Measurements from ENCODE around the gene SLC35B2. TPM values are rescaled to one million over a fixed set of nuclear protein-coding genes. Genes with fewer than 3 reads are reported as not detected.
A peak's percentile ranks its signal among the peaks of the same experiment; 100 is the strongest.

The SLC35B2 gene
- polyA plus RNA-seq, 3 donors = 17.4 to 54.0 (median 30.6) TPM

- Histone ChIP-seq H2AFZ (ENCODE audit: insufficient read depth, low read depth, low read length, poor library complexity, severe bottlenecking) (no peak overlapping the region), H3K36me3 (replicated peaks in 1 of 2; ENCODE audit: control insufficient read depth in 1 of 2, insufficient read depth in 2 of 2, low read length in 2 of 2) (peaks cover 18 to 19% of the 10 kb centered on the region in 2 donors), H3K4me2 (replicated peaks; ENCODE audit: extremely low read depth, low read length, poor library complexity, severe bottlenecking) (peak overlapping the region; percentile 37), H3K79me2 (ENCODE audit: insufficient read depth, low read length) (peaks cover 46% of the 10 kb centered on the region), H3K27ac (ENCODE audit: low read depth in 1 of 2, low read length in 2 of 2) (peak overlapping the region; percentile 54 to 55), H3K4me3 (replicated peaks in 1 of 3; ENCODE audit: low read depth in 2 of 3, low read length in 3 of 3) (peak overlapping the region in 1 of 3 experiments; percentile 99), H4K20me1 (ENCODE audit: insufficient read depth, low read length) (peaks cover 45% of the 10 kb centered on the region), H3K9ac (ENCODE audit: insufficient read depth, low read length, poor library complexity, severe bottlenecking) (no peak overlapping the region), H3K4me1 (ENCODE audit: control insufficient read depth in 1 of 2, insufficient read depth in 2 of 2, low read length in 2 of 2) (peaks cover 47 to 58% of the 10 kb centered on the region in 2 donors), H3K27me3 (ENCODE audit: control insufficient read depth in 2 of 2, insufficient read depth in 2 of 2, low read length in 2 of 2) (peaks cover 16 to 24% of the 10 kb centered on the region in 2 donors), H3K9me3 (replicated peaks in 1 of 2; ENCODE audit: control insufficient read depth in 1 of 2, insufficient read depth in 1 of 2, low read length in 2 of 2) (no peaks in the 10 kb centered on the region)
- Mint-ChIP-seq H3K4me1 (peaks cover 58% of the 10 kb centered on the region), H3K36me3 (peaks cover 24 to 31% of the 10 kb centered on the region in 2 donors), H3K4me3 (peak overlapping the region; percentile 3 to 99), H3K27me3 (ENCODE audit: low read depth in 3 of 3) (peaks cover 20 to 28% (median 26%) of the 10 kb centered on the region in 3 donors), H3K9me3 (peaks cover 0 to 6% (median 5%) of the 10 kb centered on the region in 7 donors), H3K27ac (peak overlapping the region; percentile 82 to 100 (median 88))
- WGBS (ENCODE audit: insufficient coverage) = 70% methylated on average over 11 of the region's 17 CpGs
- intact Hi-C loops (cut with micrococcal nuclease) = loop anchor here (5.0 to 10.0 kb wide), 3 partner anchors 47 to 471 kb away; partner anchors contain the start of genes AARS2 (in 2 of the 2) and CDC5L (in 1 of the 2)
- TF ChIP-seq CTCF (IDR thresholded peaks at IDR 0.05) = no peak
- DNase-seq = no peak
Measured at GRCh38 chr6:44265722-44266233, 8.4 kb upstream of the SLC35B2 start.

GRCh38 chr6:44265007-44265721 lies 7.8 kb upstream of the SLC35B2 start, which contains the start of gene NFKBIE:
NFKBIE (minus strand) TSS chr6:44265551; CDS start chr6:44265346, 205 bp downstream.
- DNase-seq = peak; percentile 94 to 96 (median 96)
- Mint-ChIP-seq H3K27ac (peak within 1 kb of the TSS; percentile 98 to 100 (median 99)), H3K4me3 (peak within 1 kb of the TSS; percentile 99), H3K27me3 (ENCODE audit: low read depth in 3 of 3) (peaks cover 20 to 27% (median 24%) of the 10 kb centered on the region in 3 donors), H3K4me1 (peaks cover 59% of the 10 kb centered on the region), H3K9me3 (peaks cover 0 to 5% (median 5%) of the 10 kb centered on the region in 7 donors), H3K36me3 (peaks cover 30 to 37% of the 10 kb centered on the region in 2 donors)
- H3K9me3 ChIP-seq (replicated peaks in 1 of 2; ENCODE audit: control insufficient read depth in 1 of 2, insufficient read depth in 1 of 2, low read length in 2 of 2) = no peaks in the 10 kb centered on the region
- H3K79me2 ChIP-seq (ENCODE audit: insufficient read depth, low read length) = peaks cover 52% of the 10 kb centered on the region
- peak within 1 kb of the TSS; percentile 98 for H3K4me2 ChIP-seq (replicated peaks; ENCODE audit: extremely low read depth, low read length, poor library complexity, severe bottlenecking)
- H3K36me3 ChIP-seq (replicated peaks in 1 of 2; ENCODE audit: control insufficient read depth in 1 of 2, insufficient read depth in 2 of 2, low read length in 2 of 2) = peaks cover 24 to 25% of the 10 kb centered on the region in 2 donors
- no peak within 1 kb of the TSS for H2AFZ ChIP-seq (ENCODE audit: insufficient read depth, low read depth, low read length, poor library complexity, severe bottlenecking)
- peak; percentile 26 for TF ChIP-seq CTCF (IDR thresholded peaks at IDR 0.05)
- H3K9ac ChIP-seq (ENCODE audit: insufficient read depth, low read length, poor library complexity, severe bottlenecking) = peak within 1 kb of the TSS; percentile 96
- H3K4me1 ChIP-seq (ENCODE audit: control insufficient read depth in 1 of 2, insufficient read depth in 2 of 2, low read length in 2 of 2) = peaks cover 46 to 61% of the 10 kb centered on the region in 2 donors
- intact Hi-C loops (cut with micrococcal nuclease) = loop anchor here (5.0 to 10.0 kb wide), 3 partner anchors 47 to 470 kb away; partner anchors contain the start of genes AARS2 (in 2 of the 2) and CDC5L (in 1 of the 2)
- WGBS (ENCODE audit: insufficient coverage) = under 1% methylated on average over 53 of the region's 72 CpGs
- peaks cover 51% of the 10 kb centered on the region for H4K20me1 ChIP-seq (ENCODE audit: insufficient read depth, low read length)
- H3K27me3 ChIP-seq (ENCODE audit: control insufficient read depth in 2 of 2, insufficient read depth in 2 of 2, low read length in 2 of 2) = peaks cover 15 to 23% of the 10 kb centered on the region in 2 donors
- peak within 1 kb of the TSS; percentile 75 to 99 (median 90) for H3K4me3 ChIP-seq (replicated peaks in 1 of 3; ENCODE audit: low read depth in 2 of 3, low read length in 3 of 3)
- H3K27ac ChIP-seq (ENCODE audit: low read depth in 1 of 2, low read length in 2 of 2) = peak within 1 kb of the TSS; percentile 96 to 99

All from CD14-positive monocyte (primary cell).